Endothelial cell of umbilical vein (primary cell): ENCODE data around the gene BRICD5.

ENCODE experiments used
- CTCF ChIP-seq, 2 donors: IDR thresholded peaks; 1 replicate in 1 of 2; 2 replicates in 1 of 2; pipeline ENCODE4 v1.5.1; 2011; ENCODE audit warnings: low read length in 2 of 2, mild to moderate bottlenecking in 2 of 2, moderate library complexity in 2 of 2, control low read depth in 1 of 2, inconsistent platforms in 1 of 2, low read depth in 1 of 2; ENCODE audit not compliant: insufficient read depth in 1 of 2; ENCODE audit errors: extremely low read depth in 1 of 2
- EZH2 ChIP-seq: IDR thresholded peaks from 2 replicates; pipeline ENCODE4 v1.6.1; 2012; ENCODE audit warnings: borderline replicate concordance, low read depth, mild to moderate bottlenecking, moderate library complexity, low read length, inconsistent platforms; ENCODE audit not compliant: severe bottlenecking
- GATA2 ChIP-seq: IDR thresholded peaks from 2 replicates; pipeline ENCODE4 v1.7.0; 2011; ENCODE audit warnings: low read depth, mild to moderate bottlenecking, moderate library complexity, mixed read lengths, low read length; ENCODE audit not compliant: insufficient read length, insufficient read depth
- JUN ChIP-seq: IDR thresholded peaks from 2 replicates; pipeline ENCODE4 v1.6.1; 2011; ENCODE audit warnings: borderline replicate concordance, low read depth; ENCODE audit not compliant: insufficient read length, insufficient read depth
- MAX ChIP-seq: IDR thresholded peaks from 2 replicates; pipeline ENCODE4 v1.6.1; 2011; ENCODE audit not compliant: insufficient read depth, insufficient read length
- POLR2A ChIP-seq: IDR thresholded peaks from 2 replicates; pipeline ENCODE4 v1.6.1; 2012; ENCODE audit warnings: low read depth, mild to moderate bottlenecking, control low read depth, low read length
- POLR2AphosphoS5 ChIP-seq: IDR thresholded peaks from 2 replicates; pipeline ENCODE4 v1.6.1; 2012; ENCODE audit warnings: low read depth, mild to moderate bottlenecking, control low read depth, low read length, moderate library complexity; ENCODE audit not compliant: insufficient read depth

DNA sequence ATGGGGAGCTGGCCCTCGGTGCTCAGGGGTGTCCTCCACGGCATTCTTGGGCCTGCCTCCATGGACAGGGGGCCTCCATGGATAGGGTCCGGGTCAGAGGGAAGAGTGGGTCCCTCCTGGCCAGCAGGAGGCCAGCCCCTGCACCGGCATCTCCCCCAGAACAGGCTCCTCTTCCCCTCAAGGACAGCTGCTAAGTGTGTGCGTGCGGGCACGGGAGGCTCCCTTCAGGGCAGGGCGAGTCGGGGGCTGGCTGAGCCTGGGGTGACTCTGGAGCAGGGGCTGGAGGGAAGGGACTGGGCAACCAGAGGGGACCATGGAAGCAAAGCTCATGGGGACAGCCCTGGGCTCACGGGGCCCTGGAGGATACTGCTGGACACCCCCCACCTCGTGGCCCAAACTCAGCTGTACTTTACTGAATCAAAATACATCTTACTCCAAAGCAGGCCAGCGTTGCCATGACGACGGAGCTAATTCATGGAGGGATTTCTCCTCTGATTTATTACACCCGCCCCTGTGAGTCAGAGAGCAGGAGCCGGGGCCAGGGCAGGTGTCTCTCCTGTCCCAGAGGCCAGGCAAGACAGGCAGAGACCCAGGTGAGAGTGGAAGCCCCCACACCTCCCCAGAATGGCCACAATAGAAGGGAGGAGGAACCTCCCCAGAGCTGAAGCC, 16.4 kb downstream of the BRICD5 start:
- TF ChIP-seq CTCF (IDR thresholded peaks at IDR 0.05; ENCODE audit: extremely low read depth in 1 of 2, insufficient read depth in 1 of 2, low read depth in 1 of 2, low read length in 2 of 2) (no peak), POLR2A (no peak), GATA2 (no peak), POLR2AphosphoS5 (no peak), EZH2 (no peak), MAX (no peak), JUN (no peak)
